ENCODE results near the gene CNTF. TPM values are rescaled to one million over a fixed set of nuclear protein-coding genes. Genes with fewer than 3 reads are reported as not detected.

The CNTF gene
- total and polyA plus RNA-seq, 8 donors, result 0.47 to 1.9 (median 0.77) TPM

DNA sequence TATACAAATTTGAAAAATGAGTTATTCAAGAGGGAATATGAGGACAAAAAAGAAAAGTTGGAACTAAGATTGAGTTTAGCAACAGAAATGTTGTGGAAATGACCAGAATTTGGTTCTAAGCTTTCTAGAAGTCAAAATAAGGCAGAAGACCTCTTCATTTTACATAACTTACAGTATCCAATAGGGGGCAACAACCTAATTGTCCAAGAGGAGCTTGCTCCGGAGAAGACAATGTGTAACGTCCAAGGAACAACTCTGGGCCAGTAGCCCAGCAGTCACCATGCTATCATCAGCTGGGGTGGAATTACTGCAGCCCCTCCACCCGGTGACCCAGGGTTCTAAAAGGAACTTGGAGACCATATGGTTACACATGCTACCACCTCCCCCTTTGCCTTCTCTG is 14.1 kb downstream of the CNTF start:
- H3K4me3 ChIP-seq, result no peak overlapping the region
- intact Hi-C loops (cut with DNase I), result no loop called here
- DNase-seq (no peak), ATAC-seq (no peak)
- H3K4me1 ChIP-seq, result peaks cover 0 to 18% of the 10 kb centered on the region in 2 donors
- TF ChIP-seq, protein P1, sequence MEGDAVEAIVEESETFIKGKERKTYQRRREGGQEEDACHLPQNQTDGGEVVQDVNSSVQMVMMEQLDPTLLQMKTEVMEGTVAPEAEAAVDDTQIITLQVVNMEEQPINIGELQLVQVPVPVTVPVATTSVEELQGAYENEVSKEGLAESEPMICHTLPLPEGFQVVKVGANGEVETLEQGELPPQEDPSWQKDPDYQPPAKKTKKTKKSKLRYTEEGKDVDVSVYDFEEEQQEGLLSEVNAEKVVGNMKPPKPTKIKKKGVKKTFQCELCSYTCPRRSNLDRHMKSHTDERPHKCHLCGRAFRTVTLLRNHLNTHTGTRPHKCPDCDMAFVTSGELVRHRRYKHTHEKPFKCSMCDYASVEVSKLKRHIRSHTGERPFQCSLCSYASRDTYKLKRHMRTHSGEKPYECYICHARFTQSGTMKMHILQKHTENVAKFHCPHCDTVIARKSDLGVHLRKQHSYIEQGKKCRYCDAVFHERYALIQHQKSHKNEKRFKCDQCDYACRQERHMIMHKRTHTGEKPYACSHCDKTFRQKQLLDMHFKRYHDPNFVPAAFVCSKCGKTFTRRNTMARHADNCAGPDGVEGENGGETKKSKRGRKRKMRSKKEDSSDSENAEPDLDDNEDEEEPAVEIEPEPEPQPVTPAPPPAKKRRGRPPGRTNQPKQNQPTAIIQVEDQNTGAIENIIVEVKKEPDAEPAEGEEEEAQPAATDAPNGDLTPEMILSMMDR (IDR thresholded peaks at IDR 0.05), result no peak
- no peaks in the 10 kb centered on the region for H3K9me3 ChIP-seq
- H3K27ac ChIP-seq, result no peak overlapping the region
- H3K27me3 ChIP-seq, result no peaks in the 10 kb centered on the region
- no peaks in the 10 kb centered on the region for H3K36me3 ChIP-seq

DNA sequence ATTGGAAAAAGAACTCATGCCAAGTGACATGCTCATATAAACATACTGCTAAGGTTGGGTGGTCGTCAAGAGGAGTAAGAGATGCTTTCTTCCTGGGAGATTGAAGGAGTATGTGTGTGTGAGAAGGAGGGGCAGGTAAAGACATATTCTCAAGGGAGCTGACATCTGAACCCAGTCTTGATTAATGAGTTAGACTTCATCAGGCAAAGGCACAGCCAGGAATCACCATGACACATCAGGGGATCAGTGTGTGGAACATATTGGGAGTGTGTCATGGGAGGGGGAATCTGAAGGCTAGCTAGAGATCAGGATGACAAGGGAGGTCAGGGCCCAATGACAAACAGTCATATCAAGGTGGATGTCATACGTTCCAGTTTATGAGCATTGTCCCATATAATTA is 14.9 kb downstream of the CNTF start:
- Histone ChIP-seq H3K36me3 (no peaks in the 10 kb centered on the region), H3K27ac (no peak overlapping the region), H3K27me3 (no peaks in the 10 kb centered on the region), H3K9me3 (no peaks in the 10 kb centered on the region), H3K4me3 (no peak overlapping the region), H3K4me1 (peaks cover 0 to 18% of the 10 kb centered on the region in 2 donors)
- intact Hi-C loops (cut with DNase I), result no loop called here
- TF ChIP-seq, protein P1 (IDR thresholded peaks at IDR 0.05), result no peak
- no peak for DNase-seq
- no peak for ATAC-seq

DNA sequence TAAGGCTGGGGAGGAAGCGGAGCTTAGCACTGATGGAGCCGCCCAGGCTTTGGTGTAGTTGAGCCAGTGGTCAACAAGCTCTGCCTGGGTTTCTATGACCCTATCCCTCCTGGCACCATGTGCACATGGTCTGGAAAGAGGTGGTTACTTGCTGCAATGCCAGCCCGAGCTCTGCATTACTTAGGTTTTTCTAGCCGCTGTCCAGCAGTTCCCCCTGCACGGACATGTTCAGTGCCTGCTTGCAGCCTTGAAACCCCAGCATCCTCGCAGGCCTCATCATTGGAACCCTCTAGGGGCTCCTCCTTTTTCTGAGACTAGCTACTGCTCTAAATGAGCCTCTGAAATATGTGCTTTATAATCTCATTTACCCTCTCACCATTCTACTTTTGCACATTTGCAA is 16.6 kb downstream of the CNTF start:
- intact Hi-C loops (cut with DNase I), result no loop called here
- H3K27me3 ChIP-seq, result no peaks in the 10 kb centered on the region
- no peak overlapping the region for H3K27ac ChIP-seq
- DNase-seq (no peak), ATAC-seq (no peak)
- H3K4me3 ChIP-seq, result no peak overlapping the region
- no peaks in the 10 kb centered on the region for H3K9me3 ChIP-seq
- TF ChIP-seq, protein P1 (IDR thresholded peaks at IDR 0.05), result no peak
- H3K36me3 ChIP-seq, result no peaks in the 10 kb centered on the region
- peaks cover 0 to 18% of the 10 kb centered on the region in 2 donors for H3K4me1 ChIP-seq

DNA sequence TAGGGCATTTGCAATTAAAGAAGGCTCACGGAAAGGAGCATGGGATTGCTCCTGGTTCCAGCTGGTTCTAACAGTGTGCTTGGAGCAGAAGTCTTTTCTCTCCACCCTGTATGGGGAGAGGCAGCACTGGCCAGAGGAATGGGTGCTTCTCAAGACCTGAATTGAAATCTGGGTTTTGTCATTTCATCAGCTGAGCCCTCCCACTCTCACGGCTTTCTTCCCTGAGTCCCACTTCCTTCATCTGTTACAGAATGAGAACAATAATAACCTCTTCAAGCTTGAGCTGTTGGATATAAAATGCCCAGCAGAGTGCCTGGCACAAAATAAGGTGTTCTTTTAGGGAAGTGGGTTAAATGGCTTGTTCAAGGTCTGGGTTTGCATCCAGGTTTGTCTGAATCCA is 17.2 kb downstream of the CNTF start:
- intact Hi-C loops (cut with DNase I), result no loop called here
- Histone ChIP-seq H3K9me3 (no peaks in the 10 kb centered on the region), H3K27ac (no peak overlapping the region), H3K36me3 (no peaks in the 10 kb centered on the region), H3K27me3 (no peaks in the 10 kb centered on the region), H3K4me3 (no peak overlapping the region), H3K4me1 (peaks cover 0 to 18% of the 10 kb centered on the region in 2 donors)
- TF ChIP-seq, protein P1 (IDR thresholded peaks at IDR 0.05), result no peak
- DNase-seq (no peak), ATAC-seq (no peak)

DNA sequence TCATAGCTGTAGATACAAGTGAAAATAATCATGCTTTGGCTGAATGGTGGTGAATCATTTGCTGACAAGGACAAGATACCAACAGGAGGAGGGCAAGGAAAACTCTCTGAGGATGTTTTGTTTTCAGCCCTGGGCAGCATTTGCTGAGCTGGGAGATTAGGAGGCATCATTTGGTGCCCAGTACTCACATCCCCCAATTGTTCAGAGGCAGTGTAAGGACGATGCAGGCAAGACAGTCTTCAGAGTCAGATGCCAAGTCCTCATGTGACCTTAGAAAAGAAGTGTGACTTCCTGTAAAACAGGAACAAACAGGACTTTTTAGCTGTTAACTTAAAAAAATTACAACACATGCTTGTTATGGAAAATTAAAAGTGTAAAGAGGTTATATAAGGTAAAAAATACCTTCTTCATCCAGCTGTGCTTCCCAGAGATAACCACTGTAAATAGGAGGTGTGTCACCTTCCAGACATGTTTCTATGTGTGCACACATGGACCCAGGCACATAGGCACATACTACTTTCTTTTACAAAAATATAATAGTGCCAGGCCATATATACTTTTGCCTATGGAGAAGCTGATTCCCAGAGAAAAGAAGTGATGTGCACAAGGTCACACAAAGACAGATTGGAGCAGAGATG is 18.0 kb downstream of the CNTF start:
- Histone ChIP-seq H3K4me3 (no peak overlapping the region), H3K27ac (peak overlapping the region in 1 of 2 donors; percentile 3)

More for the DNA sequence above, 18.0 kb downstream of the CNTF start:
- TF ChIP-seq, protein P1 (IDR thresholded peaks at IDR 0.05), result no peak
- intact Hi-C loops (cut with DNase I), result no loop called here
- H3K9me3 ChIP-seq, result peaks cover 0 to 3% of the 10 kb centered on the region in 2 donors
- no peaks in the 10 kb centered on the region for H3K36me3 ChIP-seq
- DNase-seq (peak in 1 of 4 donors; percentile 21), ATAC-seq (peak; percentile 55)
- H3K27me3 ChIP-seq, result no peaks in the 10 kb centered on the region
- H3K4me1 ChIP-seq, result peaks cover 0 to 18% of the 10 kb centered on the region in 2 donors
